ENCODE data around the gene TMEM100.
"Not testable (repeated sequence)": the region's sequence is repeated elsewhere in the genome, so short reads cannot be mapped to it uniquely, and the experiment has no call there.

TMEM100 gene

GRCh38 chr17:55680686-55681341 is 41.9 kb downstream of the TMEM100 start:
- no peak for DNase-seq

- DNase-seq = no peak
Measured at GRCh38 chr17:55677446-55677845, 45.2 kb downstream of the TMEM100 start.

GRCh38 chr17:55676274-55676673 is 46.4 kb downstream of the TMEM100 start:
- no peak for DNase-seq

- no peak for DNase-seq
Measured at GRCh38 chr17:55673743-55674506, 48.7 kb downstream of the TMEM100 start.

DNA sequence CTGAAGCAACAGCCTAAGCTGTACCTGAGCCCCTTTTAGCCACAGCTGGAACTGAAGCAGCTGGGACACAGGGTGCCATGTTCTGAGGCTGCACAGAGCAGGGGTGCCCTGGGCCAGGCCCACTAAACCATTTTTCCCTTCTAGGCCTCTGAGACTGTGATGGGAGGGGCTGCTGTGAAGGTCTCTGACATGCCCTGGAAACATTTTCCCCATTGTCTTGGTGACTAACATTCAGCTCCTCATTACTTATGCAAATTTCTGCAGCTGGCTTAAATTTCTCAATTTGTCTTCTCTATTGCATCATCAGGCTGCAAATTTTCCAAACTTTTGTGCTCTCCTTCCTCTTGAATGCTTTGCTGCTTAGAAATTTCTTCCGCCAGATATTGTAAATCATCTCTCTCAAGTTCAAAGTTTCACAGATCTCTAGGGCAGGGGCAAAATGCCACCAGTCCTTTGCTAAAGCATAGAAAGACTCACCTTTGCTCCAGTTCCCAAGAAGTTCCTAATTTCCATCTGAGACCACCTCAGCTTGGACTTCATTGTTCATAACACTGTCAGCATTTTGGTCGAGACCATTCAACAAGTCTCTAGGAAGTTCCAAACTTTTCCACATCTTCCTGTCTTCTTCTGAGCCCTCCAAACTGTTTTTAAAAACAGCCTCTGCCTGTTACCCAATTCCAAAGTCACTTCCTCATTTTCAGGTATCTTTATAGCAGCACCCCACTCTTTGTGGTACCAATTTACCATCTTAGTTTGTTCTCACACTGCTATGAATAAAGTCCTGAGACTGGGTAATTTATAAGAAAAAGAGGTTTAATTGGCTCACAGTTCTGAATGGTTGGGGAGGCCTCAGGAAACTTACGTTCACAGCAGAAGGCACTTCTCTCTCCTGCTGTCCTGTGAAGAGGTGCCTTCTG is 49.8 kb downstream of the TMEM100 start:
- no peak for DNase-seq

GRCh38 chr17:55672010-55672409 is 50.7 kb downstream of the TMEM100 start:
- DNase-seq = not testable (repeated sequence)
